ENCODE measurements around the gene PASD1. TPM values are rescaled to one million over a fixed set of nuclear protein-coding genes. Genes with fewer than 3 reads are reported as not detected.
A peak's percentile ranks its signal among the peaks of the same experiment; 100 is the strongest.

Gene PASD1
- total and polyA plus RNA-seq, 8 donors, result 0.04 to 0.20 (median 0.09) TPM; not detected in 3

DNA sequence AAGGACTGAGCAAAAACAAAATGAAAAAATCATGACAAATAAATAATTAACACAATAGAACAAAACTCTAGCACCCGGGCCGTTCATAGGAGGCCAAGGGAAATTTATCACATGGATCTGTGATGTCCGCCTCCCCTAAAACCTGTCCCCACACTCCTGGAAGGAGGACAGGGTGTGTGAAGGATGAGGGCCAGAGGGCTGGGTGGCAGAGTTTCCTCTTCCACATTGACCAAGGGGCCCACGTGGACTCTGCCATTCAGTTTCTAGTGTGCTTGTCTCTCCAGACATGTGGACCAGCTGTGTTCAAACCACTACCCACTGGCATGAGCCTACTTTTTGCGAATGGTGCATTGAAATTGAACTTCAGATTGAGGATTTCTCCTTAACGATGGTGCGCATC is 138.1 kb downstream of the PASD1 start:
- Histone ChIP-seq H3K27me3 (no peaks in the 10 kb centered on the region), H3K9me3 (no peaks in the 10 kb centered on the region), H3K36me3 (no peaks in the 10 kb centered on the region), H3K27ac (no peak overlapping the region), H3K4me1 (no peaks in the 10 kb centered on the region), H3K4me3 (no peak overlapping the region)
- intact Hi-C loops (cut with DNase I), result no loop called here
- no peak for DNase-seq
- TF ChIP-seq, protein P1, sequence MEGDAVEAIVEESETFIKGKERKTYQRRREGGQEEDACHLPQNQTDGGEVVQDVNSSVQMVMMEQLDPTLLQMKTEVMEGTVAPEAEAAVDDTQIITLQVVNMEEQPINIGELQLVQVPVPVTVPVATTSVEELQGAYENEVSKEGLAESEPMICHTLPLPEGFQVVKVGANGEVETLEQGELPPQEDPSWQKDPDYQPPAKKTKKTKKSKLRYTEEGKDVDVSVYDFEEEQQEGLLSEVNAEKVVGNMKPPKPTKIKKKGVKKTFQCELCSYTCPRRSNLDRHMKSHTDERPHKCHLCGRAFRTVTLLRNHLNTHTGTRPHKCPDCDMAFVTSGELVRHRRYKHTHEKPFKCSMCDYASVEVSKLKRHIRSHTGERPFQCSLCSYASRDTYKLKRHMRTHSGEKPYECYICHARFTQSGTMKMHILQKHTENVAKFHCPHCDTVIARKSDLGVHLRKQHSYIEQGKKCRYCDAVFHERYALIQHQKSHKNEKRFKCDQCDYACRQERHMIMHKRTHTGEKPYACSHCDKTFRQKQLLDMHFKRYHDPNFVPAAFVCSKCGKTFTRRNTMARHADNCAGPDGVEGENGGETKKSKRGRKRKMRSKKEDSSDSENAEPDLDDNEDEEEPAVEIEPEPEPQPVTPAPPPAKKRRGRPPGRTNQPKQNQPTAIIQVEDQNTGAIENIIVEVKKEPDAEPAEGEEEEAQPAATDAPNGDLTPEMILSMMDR (IDR thresholded peaks at IDR 0.05), result no peak
- no peak for ATAC-seq

DNA sequence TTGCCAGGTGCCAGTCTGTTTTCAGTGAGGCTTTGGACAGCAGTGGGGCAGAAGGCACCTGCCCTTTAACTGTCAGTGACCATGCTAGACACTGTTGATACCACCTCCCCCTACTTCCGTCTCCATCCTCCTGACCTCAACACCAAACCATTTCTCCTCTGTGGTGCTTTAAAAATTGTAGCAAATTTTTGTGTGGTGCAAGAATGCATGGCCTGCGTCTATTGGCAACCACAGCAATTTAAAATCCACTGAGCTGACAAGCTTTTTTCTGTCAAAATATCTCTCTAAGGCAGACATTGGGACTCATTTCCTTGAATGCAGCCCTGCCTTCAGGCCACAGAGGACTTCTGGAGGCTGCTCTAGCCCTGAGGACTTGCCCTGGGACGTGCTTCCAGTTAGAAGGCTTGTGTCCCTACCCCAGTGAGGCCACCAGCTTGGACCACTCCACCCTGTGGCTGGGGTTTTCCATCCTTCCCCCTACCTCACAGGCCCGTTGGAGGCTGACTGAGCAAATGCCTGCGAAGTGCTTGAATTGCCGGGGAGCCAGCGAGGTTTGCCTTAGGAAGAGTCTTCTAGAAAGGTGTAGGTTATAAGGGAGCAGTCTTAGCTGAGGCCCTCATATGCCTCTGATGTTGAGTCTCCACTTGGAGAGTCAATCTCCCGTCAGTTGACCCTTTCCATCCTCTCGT is 138.7 kb downstream of the PASD1 start:
- H3K36me3 ChIP-seq, result no peaks in the 10 kb centered on the region
- TF ChIP-seq, protein P1 (IDR thresholded peaks at IDR 0.05), result no peak
- DNase-seq (no peak), ATAC-seq (no peak)
- H3K27me3 ChIP-seq, result no peaks in the 10 kb centered on the region
- no peaks in the 10 kb centered on the region for H3K9me3 ChIP-seq
- no peak overlapping the region for H3K4me3 ChIP-seq
- H3K4me1 ChIP-seq, result no peaks in the 10 kb centered on the region
- no peak overlapping the region for H3K27ac ChIP-seq
- intact Hi-C loops (cut with DNase I), result no loop called here

DNA sequence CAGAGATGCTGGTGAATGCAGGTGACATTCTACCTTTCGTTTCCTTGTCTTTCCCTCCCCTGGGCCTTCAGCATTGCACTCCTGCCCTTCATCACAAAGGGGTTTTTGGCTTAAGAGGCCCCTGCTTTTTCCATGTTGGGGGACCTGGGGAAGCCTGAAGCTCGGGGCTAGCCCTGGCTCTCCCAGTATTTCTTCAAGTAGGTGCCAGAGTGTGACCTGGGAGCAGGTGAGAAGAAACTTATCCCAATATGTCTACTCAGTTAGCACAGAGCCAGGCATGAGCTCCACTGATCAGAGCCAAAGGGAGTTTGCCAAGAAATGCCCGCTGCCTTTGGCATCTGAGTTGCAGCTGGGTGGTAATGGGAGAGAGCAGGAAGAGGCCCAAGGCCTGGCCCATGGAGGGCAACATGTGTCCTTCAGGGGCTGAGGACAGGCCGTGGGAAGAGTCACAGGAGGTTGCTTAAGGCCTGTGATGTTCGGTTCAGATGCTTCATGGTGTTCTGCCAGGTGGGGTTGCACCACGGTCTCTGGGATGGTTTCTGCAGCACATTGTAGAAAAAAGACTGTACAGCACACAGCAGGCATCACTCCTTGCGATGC is 139.4 kb downstream of the PASD1 start:
- DNase-seq (no peak), ATAC-seq (no peak)
- TF ChIP-seq, protein P1 (IDR thresholded peaks at IDR 0.05), result no peak
- H3K4me3 ChIP-seq, result no peak overlapping the region
- H3K36me3 ChIP-seq, result no peaks in the 10 kb centered on the region
- H3K4me1 ChIP-seq, result no peaks in the 10 kb centered on the region
- intact Hi-C loops (cut with DNase I), result no loop called here
- H3K9me3 ChIP-seq, result no peaks in the 10 kb centered on the region
- H3K27ac ChIP-seq, result no peak overlapping the region
- H3K27me3 ChIP-seq, result no peaks in the 10 kb centered on the region

DNA sequence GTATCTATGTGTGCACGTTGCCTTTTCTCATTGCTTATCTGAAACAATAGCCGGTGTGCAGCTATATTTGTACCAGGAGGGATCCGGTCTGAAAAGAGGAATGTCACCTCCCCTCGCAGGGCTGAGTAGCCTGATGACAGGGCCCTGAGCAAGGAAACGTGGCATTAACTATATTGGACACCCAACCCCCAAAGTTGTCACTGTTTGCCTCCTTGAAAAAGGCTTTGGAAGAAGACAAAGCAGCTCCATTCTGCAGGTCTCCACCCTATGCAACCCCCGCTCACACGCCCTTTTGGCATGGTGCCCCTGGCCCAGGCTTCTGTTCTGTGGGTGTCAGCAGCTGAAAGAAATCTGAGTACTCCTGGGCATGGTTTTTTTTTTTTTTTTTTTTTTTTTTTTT is 140.0 kb downstream of the PASD1 start:
- Histone ChIP-seq H3K36me3 (no peaks in the 10 kb centered on the region), H3K27ac (no peak overlapping the region), H3K4me3 (no peak overlapping the region), H3K9me3 (no peaks in the 10 kb centered on the region), H3K4me1 (no peaks in the 10 kb centered on the region), H3K27me3 (no peaks in the 10 kb centered on the region)
- ATAC-seq (no peak), DNase-seq (peak in 1 of 4 donors; percentile 60)
- TF ChIP-seq, protein P1 (IDR thresholded peaks at IDR 0.05), result no peak
- intact Hi-C loops (cut with DNase I), result no loop called here

DNA sequence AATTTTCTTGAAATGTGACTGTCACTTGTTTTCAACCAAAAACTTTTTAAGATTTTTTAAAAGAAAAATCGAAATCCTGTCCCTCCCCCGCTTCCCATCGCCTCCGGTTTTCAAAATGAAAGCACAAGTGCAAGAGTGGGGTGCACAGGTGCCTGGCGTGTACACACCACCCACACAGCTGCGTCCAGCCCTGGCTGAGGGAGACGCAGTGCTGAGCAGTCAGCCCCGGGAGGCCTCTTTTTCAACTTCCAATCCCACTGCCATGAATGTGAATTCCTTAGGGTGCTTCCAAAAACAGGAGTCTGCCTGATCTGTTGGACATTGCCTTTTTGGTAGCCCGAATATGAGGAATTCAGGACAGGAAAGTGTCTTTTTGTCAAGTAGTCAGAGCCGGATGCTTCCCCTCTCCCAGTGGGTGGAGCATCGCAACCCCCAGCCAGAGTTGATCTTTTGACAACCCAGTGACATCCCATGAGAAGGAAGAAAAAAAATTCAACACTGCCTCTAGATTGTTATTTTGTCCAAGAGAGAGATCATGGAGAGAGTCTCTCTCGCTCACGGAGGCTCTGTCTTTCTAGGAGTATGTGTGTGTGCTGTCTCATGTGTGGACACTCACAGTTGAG is 140.7 kb downstream of the PASD1 start:
- Histone ChIP-seq H3K9me3 (no peaks in the 10 kb centered on the region), H3K4me3 (no peak overlapping the region), H3K27me3 (no peaks in the 10 kb centered on the region), H3K27ac (no peak overlapping the region), H3K4me1 (no peaks in the 10 kb centered on the region), H3K36me3 (no peaks in the 10 kb centered on the region)
- DNase-seq (no peak), ATAC-seq (no peak)
- intact Hi-C loops (cut with DNase I), result no loop called here
- TF ChIP-seq, protein P1 (IDR thresholded peaks at IDR 0.05), result no peak

Measured in left lung (tissue), 10 donors.